B cell (primary cell): ENCODE results near the gene MPP2. TPM values are rescaled to one million over a fixed set of nuclear protein-coding genes. Genes with fewer than 3 reads are reported as not detected.
"Not testable (repeated sequence)": the region's sequence is repeated elsewhere in the genome, so short reads cannot be mapped to it uniquely, and the experiment has no call there.

ENCODE experiments used
- ATAC-seq: fragments of 200-7000 bp; cut with Tn5 transposase; one replicate; pipeline ENCODE4 v1.10.0; 2021; ENCODE audit warnings: low read depth, mild to moderate bottlenecking, moderate number of reproducible peaks, moderate library complexity
- CTCF ChIA-PET: fragments of 350-600 bp; sonication (Branson Sonifier 250); formaldehyde crosslinking; loops from one replicate; lab custom pipeline; 2021; ENCODE audit warnings: antibody characterized with exemption, inconsistent platforms; lab: Charles Lee
- POLR2A ChIA-PET: fragments of 350-600 bp; sonication (Branson Sonifier 250); formaldehyde crosslinking; loops from one replicate; lab custom pipeline; 2021; ENCODE audit warnings: antibody characterized with exemption; lab: Charles Lee
- DNase-seq: peaks from one replicate; pipeline ENCODE4 v3.0.0; 2013
- H2AFZ ChIP-seq: 2 replicates; pipeline ENCODE4 v1.6.1; 2012; ENCODE audit warnings: mild to moderate bottlenecking, low read depth, low read length; ENCODE audit not compliant: insufficient read depth, poor library complexity, severe bottlenecking
- H3K27ac ChIP-seq, 2 donors: 1 replicate in 1 of 2; 2 replicates in 1 of 2; pipeline ENCODE4 v1.5.1; 2012 to 2013; ENCODE audit warnings: low read length in 2 of 2, mild to moderate bottlenecking in 2 of 2, moderate library complexity in 1 of 2
- H3K27me3 ChIP-seq, 4 experiments: fragments of 200-600 bp in 1 of 4; sonication (generic) in 1 of 4; replicated peaks in 1 of 4; 1 replicate in 2 of 4; 2 replicates in 2 of 4; pipeline versions ENCODE4 v1.6.1 to v1.7.0; 2013 to 2016; ENCODE audit warnings: low read length in 3 of 4, mild to moderate bottlenecking in 2 of 4, mixed read lengths in 1 of 4, moderate library complexity in 1 of 4; ENCODE audit not compliant: insufficient read depth in 4 of 4, control insufficient read depth in 3 of 4; ENCODE audit errors: control extremely low read depth in 1 of 4
- H3K36me3 ChIP-seq, 2 experiments: replicated peaks in 1 of 2; 1 replicate in 1 of 2; 2 replicates in 1 of 2; pipeline versions ENCODE4 v1.6.1 to v1.7.1; 2013; ENCODE audit warnings: low read length in 1 of 2; ENCODE audit not compliant: insufficient read depth in 2 of 2, control insufficient read depth in 1 of 2; ENCODE audit errors: control extremely low read depth in 1 of 2, extremely low read depth in 1 of 2
- H3K4me1 ChIP-seq, 2 donors: fragments of 200-600 bp in 1 of 2; sonication (generic) in 1 of 2; 1 replicate in 1 of 2; 2 replicates in 1 of 2; pipeline versions ENCODE4 v1.5.1 to v1.6.1; 2013 to 2017; ENCODE audit warnings: low read length in 2 of 2; ENCODE audit not compliant: control insufficient read depth in 2 of 2, insufficient read depth in 2 of 2
- H3K4me2 ChIP-seq: replicated peaks from 2 replicates; pipeline ENCODE3; 2012; ENCODE audit warnings: mild to moderate bottlenecking, low read depth, low read length; ENCODE audit not compliant: poor library complexity, severe bottlenecking
- H3K4me3 ChIP-seq, 5 experiments: fragments of 200-600 bp in 1 of 5; sonication (generic) in 1 of 5; 1 replicate in 3 of 5; 2 replicates in 2 of 5; pipeline versions ENCODE4 v1.5.1 to v1.7.0; 2011 to 2016; ENCODE audit warnings: low read length in 4 of 5, mild to moderate bottlenecking in 4 of 5, low read depth in 2 of 5, control low read depth in 1 of 5, moderate library complexity in 1 of 5; ENCODE audit not compliant: insufficient read depth in 1 of 5; ENCODE audit errors: control extremely low read depth in 1 of 5, extremely low read depth in 1 of 5
- H3K79me2 ChIP-seq: fragments of 200-600 bp; sonication (generic); one replicate; pipeline ENCODE4 v1.6.0; 2016; ENCODE audit warnings: low read length; ENCODE audit not compliant: control insufficient read depth, insufficient read depth
- H3K9ac ChIP-seq: fragments of 200-600 bp; sonication (generic); 2 replicates; pipeline ENCODE4 v1.6.1; 2017; ENCODE audit warnings: mild to moderate bottlenecking, low read length, moderate library complexity
- H3K9me3 ChIP-seq, 3 donors: one replicate each; pipeline versions ENCODE4 v1.6.1 to v1.7.1; 2013; ENCODE audit warnings: low read length in 2 of 3; ENCODE audit not compliant: control insufficient read depth in 2 of 3, insufficient read depth in 1 of 3; ENCODE audit errors: control extremely low read depth in 1 of 3
- H4K20me1 ChIP-seq: 2 replicates; pipeline ENCODE4 v1.6.0; 2012; ENCODE audit warnings: mild to moderate bottlenecking, low read length; ENCODE audit not compliant: insufficient read depth, control insufficient read depth, poor library complexity, severe bottlenecking
- H3K27ac Mint-ChIP-seq: one replicate; pipeline ENCODE4 v1.8.0; 2021; ENCODE audit warnings: mixed read lengths
- H3K27me3 Mint-ChIP-seq: one replicate; pipeline ENCODE4 v1.8.0; 2021; ENCODE audit warnings: mixed read lengths
- H3K4me1 Mint-ChIP-seq: one replicate; pipeline ENCODE4 v1.8.0; 2021; ENCODE audit warnings: mixed read lengths
- H3K4me3 Mint-ChIP-seq: one replicate; pipeline ENCODE4 v1.8.0; 2021; ENCODE audit warnings: mixed read lengths
- H3K9me3 Mint-ChIP-seq: one replicate; pipeline ENCODE4 v1.8.0; 2022; ENCODE audit warnings: mixed read lengths; ENCODE audit not compliant: insufficient read depth
- CTCF ChIP-seq: fragments of 200-600 bp; IDR thresholded peaks from one replicate; pipeline ENCODE4 v1.8.0; 2022; ENCODE audit warnings: antibody characterized with exemption, mild to moderate bottlenecking
- EZH2 ChIP-seq: IDR thresholded peaks from 2 replicates; pipeline ENCODE4 v1.6.1; 2012; ENCODE audit warnings: borderline replicate concordance, low read depth, mild to moderate bottlenecking, moderate library complexity, low read length; ENCODE audit not compliant: insufficient read depth, poor library complexity, severe bottlenecking
- WGBS: methylation state at CpG from one replicate; pipeline ENCODE4 v1.1.5; 2013; ENCODE audit warnings: missing lambda C conversion rate; ENCODE audit not compliant: insufficient coverage; 5-methylcytosine and 5-hydroxymethylcytosine counted together
- intact Hi-C: fragments of 100-400 bp; cut with micrococcal nuclease; formaldehyde crosslinking; loops from one replicate; pipeline ENCODE4 v1.10.0; 2022
- polyA plus RNA-seq: library from polyadenylated mRNA; depleted of rRNA; stranded (reverse); fragments of >200 nt; gene quantifications from 2 replicates; pipeline ENCODE4 v1.2.3, GENCODE V29; 2012
- total RNA-seq, 2 donors: library from RNA; stranded (reverse); fragments of 120-200 nt in 1 of 2; gene quantifications; 1 replicate in 1 of 2; 2 replicates in 1 of 2; pipeline versions ENCODE4 v1.2.3 to v1.2.4, GENCODE V29; 2013 to 2022

The MPP2 gene
- total and polyA plus RNA-seq, 2 donors (not counting 1 experiment from before 2014, with no cell fraction given) = 0.15 TPM; not detected in 1

GRCh38 chr17:43844241-43844640 lies 63.1 kb downstream of the MPP2 start:
- Histone ChIP-seq H3K27ac (no peak overlapping the region), H3K9me3 (no peaks in the 10 kb centered on the region), H3K4me1 (no peaks in the 10 kb centered on the region), H3K79me2 (no peaks in the 10 kb centered on the region), H3K9ac (no peak overlapping the region), H3K4me3 (no peak overlapping the region), H4K20me1 (no peaks in the 10 kb centered on the region), H3K36me3 (no peaks in the 10 kb centered on the region), H3K27me3 (peaks cover 0 to 12% (median 0%) of the 10 kb centered on the region in 4 experiments), H2AFZ (no peak overlapping the region), H3K4me2 (no peak overlapping the region)
- intact Hi-C loops = no loop called here
- Mint-ChIP-seq H3K4me1 (no peaks in the 10 kb centered on the region), H3K4me3 (no peak overlapping the region), H3K9me3 (no peaks in the 10 kb centered on the region), H3K27ac (no peak overlapping the region), H3K27me3 (peaks cover 29% of the 10 kb centered on the region)
- no peak for TF ChIP-seq CTCF
- no peak for TF ChIP-seq EZH2
- DNase-seq = no peak
- no peak for ATAC-seq
- ChIA-PET POLR2A (no interaction called here), CTCF (no interaction called here)
- WGBS = 78% methylated on average over 3 of the region's 5 CpGs

GRCh38 chr17:43842975-43843325 lies 64.4 kb downstream of the MPP2 start:
- POLR2A ChIA-PET = no interaction called here
- H3K9me3 Mint-ChIP-seq = no peaks in the 10 kb centered on the region
- no peaks in the 10 kb centered on the region for H3K4me1 Mint-ChIP-seq
- no peak overlapping the region for H3K27ac Mint-ChIP-seq
- no peak overlapping the region for H2AFZ ChIP-seq
- no peak overlapping the region for H3K4me3 ChIP-seq
- ATAC-seq = no peak
- H3K27me3 ChIP-seq = peaks cover 0 to 12% (median 0%) of the 10 kb centered on the region in 4 experiments
- H3K27ac ChIP-seq = no peak overlapping the region
- H3K9me3 ChIP-seq = peaks cover 0 to 2% (median 0%) of the 10 kb centered on the region in 3 donors
- DNase-seq = no peak
- H3K27me3 Mint-ChIP-seq = peaks cover 23% of the 10 kb centered on the region
- H3K4me3 Mint-ChIP-seq = no peak overlapping the region
- H3K4me2 ChIP-seq = no peak overlapping the region
- 49% methylated on average over 6 of the region's 7 CpGs for WGBS
- H3K79me2 ChIP-seq = no peaks in the 10 kb centered on the region
- H3K36me3 ChIP-seq = no peaks in the 10 kb centered on the region
- H4K20me1 ChIP-seq = no peaks in the 10 kb centered on the region
- CTCF ChIA-PET = no interaction called here
- intact Hi-C loops = no loop called here
- TF ChIP-seq EZH2 (no peak), CTCF (no peak)
- H3K4me1 ChIP-seq = no peaks in the 10 kb centered on the region
- H3K9ac ChIP-seq = no peak overlapping the region

DNA sequence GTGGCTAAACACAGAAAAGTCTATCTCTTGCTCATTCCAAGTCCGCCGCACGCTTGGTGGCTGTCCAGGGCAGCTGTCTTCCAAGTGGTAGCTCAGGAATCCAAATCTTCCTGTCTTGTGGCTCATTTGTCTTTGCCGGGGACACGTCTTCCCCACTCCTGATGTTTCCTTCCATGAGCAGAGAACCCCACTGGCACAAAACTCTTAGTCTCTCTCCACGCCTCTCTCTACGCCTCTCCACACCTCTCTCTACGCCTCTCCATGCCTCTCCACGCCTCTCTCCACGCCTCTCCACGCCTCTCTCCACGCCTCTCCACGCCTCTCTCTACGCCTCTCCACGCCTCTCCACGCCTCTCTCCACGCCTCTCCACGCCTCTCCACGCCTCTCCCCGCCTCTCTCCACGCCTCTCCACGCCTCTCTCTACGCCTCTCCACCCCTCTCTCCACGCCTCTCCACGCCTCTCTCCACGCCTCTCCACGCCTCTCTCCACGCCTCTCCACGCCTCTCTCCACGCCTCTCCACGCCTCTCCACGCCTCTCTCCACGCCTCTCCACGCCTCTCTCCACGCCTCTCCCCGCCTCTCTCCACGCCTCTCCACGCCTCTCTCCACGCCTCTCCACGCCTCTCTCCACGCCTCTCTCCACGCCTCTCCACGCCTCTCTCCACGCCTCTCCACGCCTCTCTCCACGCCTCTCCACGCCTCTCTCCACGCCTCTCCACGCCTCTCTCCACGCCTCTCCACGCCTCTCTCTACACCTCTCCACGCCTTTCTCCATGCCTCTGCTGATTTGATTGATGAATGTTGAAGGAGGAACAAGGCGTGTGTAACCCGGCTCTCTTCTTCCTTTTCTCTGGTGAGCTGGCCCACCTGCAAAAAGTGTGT lies 65.0 kb downstream of the MPP2 start:
- H3K9me3 ChIP-seq, H3K4me1 ChIP-seq, H2AFZ ChIP-seq, H3K4me1 Mint-ChIP-seq, H3K9me3 Mint-ChIP-seq, intact Hi-C loops, H3K27ac ChIP-seq, H3K4me2 ChIP-seq, H3K9ac ChIP-seq, H3K36me3 ChIP-seq, CTCF ChIA-PET, POLR2A ChIA-PET, H3K4me3 Mint-ChIP-seq, H4K20me1 ChIP-seq, H3K79me2 ChIP-seq, ATAC-seq, H3K27ac Mint-ChIP-seq, DNase-seq, H3K4me3 ChIP-seq: not testable (repeated sequence)
- H3K27me3 Mint-ChIP-seq = peaks cover 19% of the 10 kb centered on the region
- H3K27me3 ChIP-seq = peaks cover 0 to 12% (median 0%) of the 10 kb centered on the region in 4 experiments
- 94% methylated on average over 31 of the region's 54 CpGs for WGBS
